GM21515 (cell line): Measurements from ENCODE around the gene ZNF516.

Experiments used
- ATAC-seq: cut with Tn5 transposase; IDR thresholded peaks from one replicate; pipeline ENCODE4 v1.9.1; 2021; ENCODE audit not compliant: unreplicated experiment

ZNF516 gene

GRCh38 chr18:76457475-76457874 lies 37.6 kb downstream of the ZNF516 start:
- ATAC-seq: no peak

- ATAC-seq: no peak
Observed at GRCh38 chr18:76456823-76457222, 38.2 kb downstream of the ZNF516 start.

GRCh38 chr18:76456018-76456750 lies 38.9 kb downstream of the ZNF516 start:
- ATAC-seq: no peak

GRCh38 chr18:76455003-76455676 lies 39.9 kb downstream of the ZNF516 start:
- no peak for ATAC-seq

- no peak for ATAC-seq
Observed at GRCh38 chr18:76454418-76454817, 40.6 kb downstream of the ZNF516 start.

- no peak for ATAC-seq
Observed at GRCh38 chr18:76453932-76454331, 41.1 kb downstream of the ZNF516 start.

- ATAC-seq: no peak
Observed at GRCh38 chr18:76453057-76453561, 41.9 kb downstream of the ZNF516 start.

GRCh38 chr18:76452357-76452756 lies 42.7 kb downstream of the ZNF516 start:
- no peak for ATAC-seq

- no peak for ATAC-seq
Observed at GRCh38 chr18:76451396-76452331, 43.4 kb downstream of the ZNF516 start.

GRCh38 chr18:76450452-76451395 lies 44.3 kb downstream of the ZNF516 start:
- no peak for ATAC-seq

- no peak for ATAC-seq
Observed at GRCh38 chr18:76449111-76449453, 46.0 kb downstream of the ZNF516 start.

- no peak for ATAC-seq
Observed at GRCh38 chr18:76448256-76449110, 46.6 kb downstream of the ZNF516 start.

- ATAC-seq: no peak
Observed at GRCh38 chr18:76447258-76447890, 47.7 kb downstream of the ZNF516 start.

- ATAC-seq: no peak
Observed at GRCh38 chr18:76446321-76447257, 48.5 kb downstream of the ZNF516 start.

- ATAC-seq: no peak
Observed at GRCh38 chr18:76445741-76446232, 49.3 kb downstream of the ZNF516 start.

GRCh38 chr18:76445275-76445674 lies 49.8 kb downstream of the ZNF516 start:
- ATAC-seq: no peak

- no peak for ATAC-seq
Observed at GRCh38 chr18:76444446-76445105, 50.5 kb downstream of the ZNF516 start.
